ENCODE data around the gene STAMBP. TPM values are rescaled to one million over a fixed set of nuclear protein-coding genes. Genes with fewer than 3 reads are reported as not detected.
"Not testable (repeated sequence)": the region's sequence is repeated elsewhere in the genome, so short reads cannot be mapped to it uniquely, and the experiment has no call there.

The STAMBP gene
- total and polyA plus RNA-seq, 2 of the 13 experiments (the other 11 are each of a cell fraction or from before 2014, with no cell fraction given): 49.6 to 53.2 TPM

- H3K27ac ChIP-seq (ENCODE audit: extremely low read length, insufficient read depth, low read length); in situ Hi-C loops (cut with HindIII; ENCODE audit: extremely low pct_ligation_motif_present, low pct_unique_long_range_greater_than_20kb); H2AFZ ChIP-seq (ENCODE audit: low read length); H4K20me1 ChIP-seq (ENCODE audit: insufficient read depth, low read length); DNase-seq (ENCODE audit: low spot score); POLR2A ChIA-PET; H3K27me3 ChIP-seq (ENCODE audit: control insufficient read depth in 1 of 2, insufficient read depth in 2 of 2, low read length in 2 of 2); H3K36me3 ChIP-seq (replicated peaks in 1 of 2; ENCODE audit: control insufficient read depth in 1 of 2, insufficient read depth in 2 of 2, low read length in 2 of 2); intact Hi-C loops (cut with micrococcal nuclease; ENCODE audit: unreplicated experiment); ATAC-seq; H3K9me3 ChIP-seq (ENCODE audit: low read length); H3K4me3 ChIP-seq (replicated peaks in 1 of 3; ENCODE audit: insufficient read depth in 1 of 3, low read depth in 2 of 3, low read length in 3 of 3); BruUV-seq (replicated peaks); H3K9ac ChIP-seq (ENCODE audit: insufficient read depth, low read depth, low read length); FAIRE-seq; H3K79me2 ChIP-seq (ENCODE audit: insufficient read depth, low read length); CTCF ChIA-PET (ENCODE audit: low intra/inter-chr PET ratio, low total read pairs): not testable (repeated sequence)
- WGBS (ENCODE audit: low lambda C conversion rate): 68% methylated on average over 5 of the region's 5 CpGs
- 0 out of 2 replicates have a peak, but pooled peaks have one; percentile 12 for TF ChIP-seq ZMYM3 (CRISPR knock-in tag; IDR thresholded peaks at IDR 0.05)
- Histone ChIP-seq H3K4me1 (ENCODE audit: insufficient read depth, low read length) (peaks cover 25% of the 10 kb centered on the region), H3K4me2 (ENCODE audit: low read depth, low read length) (peak overlapping the region; percentile 58; the same call in 1 of the 2 replicates)
These were observed 49.2 kb downstream of the STAMBP start for GRCh38 chr2:73877984-73878383.

- in situ Hi-C loops (cut with HindIII; ENCODE audit: extremely low pct_ligation_motif_present, low pct_unique_long_range_greater_than_20kb) (no loop called here), intact Hi-C loops (cut with micrococcal nuclease; ENCODE audit: unreplicated experiment) (no loop called here)
- Histone ChIP-seq H3K27ac (ENCODE audit: extremely low read length, insufficient read depth, low read length) (no peak overlapping the region), H3K36me3 (replicated peaks in 1 of 2; ENCODE audit: control insufficient read depth in 1 of 2, insufficient read depth in 2 of 2, low read length in 2 of 2) (no peaks in the 10 kb centered on the region), H2AFZ (ENCODE audit: low read length) (no peak overlapping the region), H3K9me3 (ENCODE audit: low read length) (no peaks in the 10 kb centered on the region), H3K4me3 (replicated peaks in 1 of 3; ENCODE audit: insufficient read depth in 1 of 3, low read depth in 2 of 3, low read length in 3 of 3) (no peak overlapping the region), H3K4me1 (ENCODE audit: insufficient read depth, low read length) (peaks cover 5% of the 10 kb centered on the region), H3K79me2 (ENCODE audit: insufficient read depth, low read length) (no peaks in the 10 kb centered on the region), H3K27me3 (ENCODE audit: control insufficient read depth in 1 of 2, insufficient read depth in 2 of 2, low read length in 2 of 2) (peaks cover 0 to 7% of the 10 kb centered on the region in 2 experiments; a peak in 1 of 5 replicates), H3K9ac (ENCODE audit: insufficient read depth, low read depth, low read length) (no peak overlapping the region), H3K4me2 (ENCODE audit: low read depth, low read length) (no peak overlapping the region), H4K20me1 (ENCODE audit: insufficient read depth, low read length) (no peaks in the 10 kb centered on the region)
- POLR2A ChIA-PET: no interaction called here
- TF ChIP-seq SIX1 (CRISPR knock-in tag; IDR thresholded peaks at IDR 0.05; ENCODE audit: borderline replicate concordance): no peak
- no peak for TF ChIP-seq ZMYM2 (CRISPR knock-in tag; IDR thresholded peaks at IDR 0.05)
- TF ChIP-seq ZNF225 (CRISPR knock-in tag; IDR thresholded peaks at IDR 0.05): no peak
- no peak for TF ChIP-seq ZNF773 (CRISPR knock-in tag; IDR thresholded peaks at IDR 0.05; ENCODE audit: borderline replicate concordance)
- BruUV-seq (replicated peaks): no TSS peak
- DNase-seq (ENCODE audit: low spot score) (no peak), ATAC-seq (no peak), FAIRE-seq (no peak)
- 45% methylated on average over 2 of the region's 2 CpGs for WGBS (ENCODE audit: low lambda C conversion rate)
- CTCF ChIA-PET (ENCODE audit: low intra/inter-chr PET ratio, low total read pairs): no interaction called here
These were observed 56.6 kb downstream of the STAMBP start for GRCh38 chr2:73885406-73885805.
